Sigmoid colon (tissue), 7 donors: ENCODE measurements around the gene PATL2. TPM values are rescaled to one million over a fixed set of nuclear protein-coding genes. Genes with fewer than 3 reads are reported as not detected.
"Not testable (repeated sequence)": the region's sequence is repeated elsewhere in the genome, so short reads cannot be mapped to it uniquely, and the experiment has no call there.

Experiments
- DNase-seq: peaks from one replicate; pipeline ENCODE4 v3.0.0-alpha.2; 2019
- H3K27ac ChIP-seq, 4 donors: fragments of 200-600 bp; sonication (generic); one replicate each; pipeline ENCODE4 v1.5.1; 2016 to 2019; ENCODE audit warnings: mild to moderate bottlenecking in 1 of 4
- H3K27me3 ChIP-seq, 3 donors: fragments of 200-600 bp; sonication (generic); one replicate each; pipeline ENCODE4 v1.5.1; 2019; ENCODE audit warnings: mild to moderate bottlenecking in 1 of 3
- H3K36me3 ChIP-seq, 4 donors: fragments of 200-600 bp; sonication (generic); one replicate each; pipeline ENCODE4 v1.5.1; 2016 to 2019
- H3K4me1 ChIP-seq, 4 donors: fragments of 200-600 bp; sonication (generic); one replicate each; pipeline ENCODE4 v1.5.1; 2017 to 2019
- H3K4me3 ChIP-seq, 4 donors: fragments of 200-600 bp; sonication (generic); one replicate each; pipeline ENCODE4 v1.5.1; 2017 to 2019; ENCODE audit warnings: mild to moderate bottlenecking in 2 of 4, moderate library complexity in 1 of 4
- H3K9me3 ChIP-seq, 4 donors: fragments of 200-600 bp in 3 of 4; sonication (generic) in 3 of 4; one replicate each; pipeline versions ENCODE4 v1.5.1 to v1.6.1; 2013 to 2019
- EP300 ChIP-seq, 4 donors: sonication (generic); formaldehyde crosslinking; IDR thresholded peaks; one replicate each; pipeline ENCODE4 v1.6.1; 2017; ENCODE audit warnings: antibody characterized with exemption in 4 of 4
- POLR2A ChIP-seq, 2 donors: fragments of 450-650 bp; IDR thresholded peaks; one replicate each; pipeline ENCODE4 v1.6.1; 2016; ENCODE audit warnings: antibody characterized with exemption in 2 of 2, mild to moderate bottlenecking in 2 of 2, moderate library complexity in 2 of 2
- POLR2AphosphoS5 ChIP-seq, 4 donors: sonication (generic); formaldehyde crosslinking; IDR thresholded peaks; one replicate each; pipeline ENCODE4 v1.6.1; 2017; ENCODE audit warnings: antibody characterized with exemption in 4 of 4
- WGBS, 2 donors: extraction: QIAGEN DNeasy Blood & Tissue Kit; methylation state at CpG; one replicate each; pipeline ENCODE4 v1.1.7; 2013; 5-methylcytosine and 5-hydroxymethylcytosine counted together
- intact Hi-C: fragments of 100-400 bp; cut with DNase I; formaldehyde crosslinking; loops from one replicate; pipeline ENCODE4 v1.15.1; 2023
- polyA plus RNA-seq, 3 donors: library from polyadenylated mRNA; stranded (reverse); fragments of 200-250 nt; gene quantifications; one replicate each; pipeline ENCODE4 v1.2.3, GENCODE V29; 2013
- total RNA-seq, 4 donors: library from RNA; depleted of rRNA; stranded (reverse); fragments of >200 nt; gene quantifications; one replicate each; pipeline ENCODE4 v1.1.0, GENCODE V29; 2016
- TF ChIP-seq, protein P1 (sequence below), 4 experiments: fragments of 450-650 bp in 3 of 4; fragments of 200-600 bp in 1 of 4; IDR thresholded peaks; one replicate each; pipeline ENCODE4 v1.5.1; 2016 to 2019; ENCODE audit warnings: antibody characterized with exemption in 4 of 4, mild to moderate bottlenecking in 3 of 4, moderate library complexity in 2 of 4
- donor health status: healthy with polysubstance abuse.
- donor health status: Bipolar disorder and iron deficiency.
- donor health status: healthy.

PATL2 gene
- total and polyA plus RNA-seq, 7 donors = 0.41 to 8.1 (median 0.91) TPM; not detected in 1

DNA sequence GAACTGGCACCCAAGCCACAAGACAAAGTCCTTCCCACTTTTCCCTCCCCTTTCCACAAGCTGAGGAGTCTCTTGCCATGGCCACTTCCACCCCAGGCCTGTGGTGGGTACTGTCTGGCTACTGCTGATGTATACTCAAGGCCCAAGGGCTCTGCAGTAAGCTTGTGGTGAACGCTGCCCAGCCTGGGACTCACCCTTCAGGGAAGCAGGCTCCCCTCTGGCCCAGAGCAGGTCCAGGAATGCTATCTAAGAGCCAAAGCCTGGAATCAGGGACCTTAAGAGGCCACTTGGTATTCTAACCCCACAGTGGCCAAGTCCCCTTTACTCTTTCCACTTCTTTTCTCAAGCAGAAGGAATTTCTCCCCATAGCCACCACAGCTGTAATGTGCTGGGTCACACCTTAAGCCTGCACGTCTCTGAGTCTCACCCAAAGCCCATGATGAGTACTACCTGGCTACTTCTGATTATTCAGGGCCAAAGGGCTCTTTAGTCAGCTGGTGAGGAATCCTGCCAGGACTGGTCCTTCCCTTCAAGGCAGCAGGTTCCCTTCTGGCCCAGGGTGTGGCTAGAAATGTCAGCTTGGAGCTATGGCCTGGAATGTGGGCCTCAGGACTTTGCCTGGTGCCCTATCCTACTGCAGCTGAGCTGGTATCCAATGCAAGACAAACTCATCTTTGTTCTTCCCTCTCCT, 4.0 kb downstream of the PATL2 start:
- WGBS, 2 donors = 54 to 82% methylated on average over 2 of the region's 2 CpGs
- intact Hi-C loops = no loop called here
- no peak for DNase-seq
- no peaks in the 10 kb centered on the region for H3K27me3 ChIP-seq
- H3K9me3 ChIP-seq = no peaks in the 10 kb centered on the region
- no peak overlapping the region for H3K4me3 ChIP-seq
- H3K36me3 ChIP-seq = no peaks in the 10 kb centered on the region
- no peak overlapping the region for H3K27ac ChIP-seq
- TF ChIP-seq POLR2AphosphoS5 (IDR thresholded peaks at IDR 0.05) (no peak), POLR2A (IDR thresholded peaks at IDR 0.05) (no peak)
- peaks cover 0 to 7% (median 0%) of the 10 kb centered on the region in 4 donors for H3K4me1 ChIP-seq

- peaks cover 0 to 7% (median 0%) of the 10 kb centered on the region in 4 donors for H3K4me1 ChIP-seq
Measured at GRCh38 chr15:44706401-44706800, 4.7 kb downstream of the PATL2 start.

DNA sequence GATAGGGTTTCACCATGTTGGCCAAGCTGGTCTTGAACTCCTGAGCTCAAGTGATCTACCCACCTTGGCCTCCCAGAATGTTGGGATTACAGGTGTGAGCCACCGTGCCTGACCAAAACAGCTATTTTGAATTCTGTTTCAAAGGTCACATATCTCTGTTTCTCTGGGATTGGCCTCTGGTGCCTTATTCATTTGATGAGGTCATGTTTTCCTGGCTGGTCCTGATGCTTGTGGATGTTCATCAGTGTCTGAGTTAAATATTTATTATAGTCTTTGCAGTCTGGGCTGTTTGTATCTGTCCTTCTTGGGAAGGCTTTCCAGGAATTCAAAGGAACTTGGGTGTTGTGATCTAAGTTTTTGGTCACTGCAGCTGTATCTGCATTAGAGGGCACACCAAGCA, 5.1 kb downstream of the PATL2 start:
- Histone ChIP-seq H3K27ac (no peak overlapping the region), H3K4me1 (peaks cover 0 to 7% (median 0%) of the 10 kb centered on the region in 4 donors), H3K36me3 (no peaks in the 10 kb centered on the region), H3K9me3 (no peaks in the 10 kb centered on the region), H3K27me3 (no peaks in the 10 kb centered on the region), H3K4me3 (no peak overlapping the region)
- no peak for DNase-seq
- WGBS, 2 donors = 36 to 80% methylated on average over 1 of the region's 1 CpG
- no peak for TF ChIP-seq POLR2AphosphoS5 (IDR thresholded peaks at IDR 0.05)
- TF ChIP-seq, protein P1, sequence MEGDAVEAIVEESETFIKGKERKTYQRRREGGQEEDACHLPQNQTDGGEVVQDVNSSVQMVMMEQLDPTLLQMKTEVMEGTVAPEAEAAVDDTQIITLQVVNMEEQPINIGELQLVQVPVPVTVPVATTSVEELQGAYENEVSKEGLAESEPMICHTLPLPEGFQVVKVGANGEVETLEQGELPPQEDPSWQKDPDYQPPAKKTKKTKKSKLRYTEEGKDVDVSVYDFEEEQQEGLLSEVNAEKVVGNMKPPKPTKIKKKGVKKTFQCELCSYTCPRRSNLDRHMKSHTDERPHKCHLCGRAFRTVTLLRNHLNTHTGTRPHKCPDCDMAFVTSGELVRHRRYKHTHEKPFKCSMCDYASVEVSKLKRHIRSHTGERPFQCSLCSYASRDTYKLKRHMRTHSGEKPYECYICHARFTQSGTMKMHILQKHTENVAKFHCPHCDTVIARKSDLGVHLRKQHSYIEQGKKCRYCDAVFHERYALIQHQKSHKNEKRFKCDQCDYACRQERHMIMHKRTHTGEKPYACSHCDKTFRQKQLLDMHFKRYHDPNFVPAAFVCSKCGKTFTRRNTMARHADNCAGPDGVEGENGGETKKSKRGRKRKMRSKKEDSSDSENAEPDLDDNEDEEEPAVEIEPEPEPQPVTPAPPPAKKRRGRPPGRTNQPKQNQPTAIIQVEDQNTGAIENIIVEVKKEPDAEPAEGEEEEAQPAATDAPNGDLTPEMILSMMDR (IDR thresholded peaks at IDR 0.05) = no peak
- no peak for TF ChIP-seq POLR2A (IDR thresholded peaks at IDR 0.05)
- no peak for TF ChIP-seq EP300 (IDR thresholded peaks at IDR 0.05)
- intact Hi-C loops = no loop called here

More at GRCh38 chr15:44706401-44706800, 4.7 kb downstream of the PATL2 start:
- intact Hi-C loops = no loop called here
- 91 to 97% methylated on average over 2 of the region's 2 CpGs for WGBS, 2 donors
- no peak for DNase-seq
- no peak overlapping the region for H3K27ac ChIP-seq
- H3K27me3 ChIP-seq = no peaks in the 10 kb centered on the region
- no peaks in the 10 kb centered on the region for H3K9me3 ChIP-seq
- no peak for TF ChIP-seq POLR2A (IDR thresholded peaks at IDR 0.05)
- TF ChIP-seq, protein P1 (IDR thresholded peaks at IDR 0.05) = no peak
- TF ChIP-seq EP300 (IDR thresholded peaks at IDR 0.05) = no peak
- no peak for TF ChIP-seq POLR2AphosphoS5 (IDR thresholded peaks at IDR 0.05)
- H3K36me3 ChIP-seq = no peaks in the 10 kb centered on the region
- no peak overlapping the region for H3K4me3 ChIP-seq

- H3K4me1 ChIP-seq, H3K27ac ChIP-seq, H3K36me3 ChIP-seq, H3K4me3 ChIP-seq, DNase-seq, H3K9me3 ChIP-seq, intact Hi-C loops, H3K27me3 ChIP-seq: not testable (repeated sequence)
Measured at GRCh38 chr15:44700676-44701075, 10.4 kb downstream of the PATL2 start.

DNA sequence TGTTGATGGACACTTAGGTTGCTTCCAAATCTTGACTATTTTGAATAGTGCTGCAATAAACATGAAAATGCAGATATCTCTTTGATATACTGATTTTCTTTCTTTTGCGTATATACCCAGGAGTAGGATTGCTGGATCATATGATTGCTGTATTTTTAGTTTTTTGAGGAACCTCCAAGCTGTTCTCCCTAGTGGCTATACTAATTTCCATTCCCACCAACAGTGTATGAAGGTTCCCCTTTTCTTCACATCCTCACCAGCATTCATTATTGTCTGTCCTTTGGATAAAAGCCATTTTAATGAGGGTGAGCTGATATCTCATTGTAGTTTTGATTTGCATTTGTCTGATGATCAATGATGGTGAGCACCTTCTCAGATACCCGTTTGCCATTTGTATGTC, 12.5 kb downstream of the PATL2 start:
- DNase-seq = no peak
- intact Hi-C loops = no loop called here
- no peaks in the 10 kb centered on the region for H3K27me3 ChIP-seq
- no peak overlapping the region for H3K27ac ChIP-seq
- H3K4me3 ChIP-seq = no peak overlapping the region
- H3K36me3 ChIP-seq = no peaks in the 10 kb centered on the region
- H3K9me3 ChIP-seq = peaks cover 0 to 7% (median 2%) of the 10 kb centered on the region in 4 donors
- TF ChIP-seq EP300 (IDR thresholded peaks at IDR 0.05) = no peak
- TF ChIP-seq POLR2AphosphoS5 (IDR thresholded peaks at IDR 0.05) = no peak
- TF ChIP-seq, protein P1 (IDR thresholded peaks at IDR 0.05) = no peak
- no peak for TF ChIP-seq POLR2A (IDR thresholded peaks at IDR 0.05)
- 89 to 94% methylated on average over 2 of the region's 2 CpGs for WGBS, 2 donors
- no peaks in the 10 kb centered on the region for H3K4me1 ChIP-seq

GRCh38 chr15:44697014-44697413, 14.1 kb downstream of the PATL2 start:
- TF ChIP-seq POLR2AphosphoS5 (IDR thresholded peaks at IDR 0.05) = no peak
- no peak for TF ChIP-seq EP300 (IDR thresholded peaks at IDR 0.05)
- no peak for TF ChIP-seq POLR2A (IDR thresholded peaks at IDR 0.05)
- TF ChIP-seq, protein P1 (IDR thresholded peaks at IDR 0.05) = no peak
- Histone ChIP-seq H3K9me3 (peaks cover 0 to 7% (median 2%) of the 10 kb centered on the region in 4 donors), H3K4me3 (no peak overlapping the region), H3K36me3 (no peaks in the 10 kb centered on the region), H3K27me3 (no peaks in the 10 kb centered on the region), H3K4me1 (no peaks in the 10 kb centered on the region), H3K27ac (no peak overlapping the region)
- intact Hi-C loops = no loop called here
- no peak for DNase-seq
